GM13977 (cell line): ENCODE data around the gene MOCOS.

ENCODE experiments used
- DNase-seq: peaks from one replicate; pipeline ENCODE4 v3.0.0; 2012; ENCODE audit warnings: low spot score
- CTCF ChIP-seq: IDR thresholded peaks from 2 replicates; pipeline ENCODE4 v1.5.1; 2012; ENCODE audit warnings: mild to moderate bottlenecking, control low read depth; ENCODE audit not compliant: insufficient read depth; ENCODE audit errors: extremely low read depth, missing control alignments
- in situ Hi-C: fragments of 300-500 bp; cut with MboI; formaldehyde crosslinking; loops from one replicate; pipeline ENCODE4 v1.12.0; 2022; ENCODE audit warnings: low sequenced_read_pairs, low pct_unique_long_range_greater_than_20kb, mixed read lengths, inconsistent platforms; ENCODE audit not compliant: unreplicated experiment

MOCOS gene

GRCh38 chr18:36241831-36242230, 54.5 kb downstream of the MOCOS start:
- in situ Hi-C loops, result no loop called here
- TF ChIP-seq CTCF, result no peak

GRCh38 chr18:36247036-36247435, 59.7 kb downstream of the MOCOS start:
- no peak for DNase-seq
- in situ Hi-C loops, result no loop called here
- no peak for TF ChIP-seq CTCF

More at GRCh38 chr18:36241831-36242230, 54.5 kb downstream of the MOCOS start:
- DNase-seq, result no peak

GRCh38 chr18:36249392-36249791, 62.1 kb downstream of the MOCOS start:
- in situ Hi-C loops, result no loop called here
- TF ChIP-seq CTCF, result no peak
- no peak for DNase-seq

- DNase-seq, result no peak
- no peak for TF ChIP-seq CTCF
- in situ Hi-C loops, result no loop called here
Observed at GRCh38 chr18:36250827-36251226, 63.5 kb downstream of the MOCOS start.

GRCh38 chr18:36255072-36255698, 67.9 kb downstream of the MOCOS start:
- no peak for TF ChIP-seq CTCF
- in situ Hi-C loops, result no loop called here
- DNase-seq, result no peak

GRCh38 chr18:36256094-36256493, 68.8 kb downstream of the MOCOS start:
- TF ChIP-seq CTCF, result no peak
- in situ Hi-C loops, result no loop called here
- DNase-seq, result no peak
